ENCODE results near the gene CDH4.

GRCh38 chr20:61635721-61636455 lies 383.8 kb downstream of the CDH4 start:
- TF ChIP-seq, protein P1, sequence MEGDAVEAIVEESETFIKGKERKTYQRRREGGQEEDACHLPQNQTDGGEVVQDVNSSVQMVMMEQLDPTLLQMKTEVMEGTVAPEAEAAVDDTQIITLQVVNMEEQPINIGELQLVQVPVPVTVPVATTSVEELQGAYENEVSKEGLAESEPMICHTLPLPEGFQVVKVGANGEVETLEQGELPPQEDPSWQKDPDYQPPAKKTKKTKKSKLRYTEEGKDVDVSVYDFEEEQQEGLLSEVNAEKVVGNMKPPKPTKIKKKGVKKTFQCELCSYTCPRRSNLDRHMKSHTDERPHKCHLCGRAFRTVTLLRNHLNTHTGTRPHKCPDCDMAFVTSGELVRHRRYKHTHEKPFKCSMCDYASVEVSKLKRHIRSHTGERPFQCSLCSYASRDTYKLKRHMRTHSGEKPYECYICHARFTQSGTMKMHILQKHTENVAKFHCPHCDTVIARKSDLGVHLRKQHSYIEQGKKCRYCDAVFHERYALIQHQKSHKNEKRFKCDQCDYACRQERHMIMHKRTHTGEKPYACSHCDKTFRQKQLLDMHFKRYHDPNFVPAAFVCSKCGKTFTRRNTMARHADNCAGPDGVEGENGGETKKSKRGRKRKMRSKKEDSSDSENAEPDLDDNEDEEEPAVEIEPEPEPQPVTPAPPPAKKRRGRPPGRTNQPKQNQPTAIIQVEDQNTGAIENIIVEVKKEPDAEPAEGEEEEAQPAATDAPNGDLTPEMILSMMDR (conservative IDR thresholded peaks at IDR 0.05): no peak
- TF ChIP-seq ZFX (IDR thresholded peaks at IDR 0.05): no peak

All from C4-2B (cell line).